Keratinocyte (primary cell): ENCODE results near the gene HSPB1. TPM values are rescaled to one million over a fixed set of nuclear protein-coding genes. Genes with fewer than 3 reads are reported as not detected.

Source experiments
- DNase-seq: peaks from one replicate; pipeline ENCODE4 v3.0.0-alpha.2; 2011; ENCODE audit warnings: low read depth, missing footprints, low spot score
- FAIRE-seq: peaks from 2 replicates; lab custom pipeline; 2011; peaks lifted over from hg19 to GRCh38; lab: Jason Lieb, UNC
- H2AFZ ChIP-seq: 2 replicates; pipeline ENCODE4 v1.6.0; 2012; ENCODE audit warnings: low read length, control low read depth, inconsistent platforms; ENCODE audit not compliant: control insufficient read depth
- H3K27ac ChIP-seq: 2 replicates; pipeline ENCODE4 v1.5.1; 2011; ENCODE audit warnings: low read length; ENCODE audit not compliant: control insufficient read depth, insufficient read depth
- H3K27me3 ChIP-seq: 3 replicates; pipeline ENCODE4 v1.6.0; 2011; ENCODE audit warnings: low read length; ENCODE audit not compliant: control insufficient read depth, insufficient read depth; ENCODE audit errors: extremely low read depth
- H3K36me3 ChIP-seq, 2 experiments: 2 replicates in 1 of 2; 3 replicates in 1 of 2; pipeline ENCODE4 v1.5.1; 2011; ENCODE audit warnings: low read length in 2 of 2, mild to moderate bottlenecking in 1 of 2; ENCODE audit not compliant: control insufficient read depth in 2 of 2, insufficient read depth in 2 of 2; ENCODE audit errors: extremely low read depth in 1 of 2
- H3K4me1 ChIP-seq: 3 replicates; pipeline ENCODE4 v1.5.1; 2011; ENCODE audit warnings: low read length; ENCODE audit not compliant: control insufficient read depth, insufficient read depth; ENCODE audit errors: extremely low read depth
- H3K4me2 ChIP-seq: 3 replicates; pipeline ENCODE4 v1.6.0; 2011; ENCODE audit warnings: low read depth, low read length; ENCODE audit not compliant: control insufficient read depth, insufficient read depth; ENCODE audit errors: extremely low read depth
- H3K4me3 ChIP-seq, 3 experiments: fragments of 200-600 bp in 1 of 3; sonication (generic) in 1 of 3; 2 replicates in 2 of 3; 3 replicates in 1 of 3; pipeline ENCODE4 v1.5.1; 2011 to 2016; ENCODE audit warnings: low read length in 3 of 3, mild to moderate bottlenecking in 3 of 3, control low read depth in 2 of 3, inconsistent platforms in 1 of 3, low read depth in 1 of 3, mixed read lengths in 1 of 3, mixed run types in 1 of 3, moderate library complexity in 1 of 3; ENCODE audit not compliant: control insufficient read depth in 2 of 3, insufficient read depth in 2 of 3; ENCODE audit errors: extremely low read depth in 1 of 3
- H3K79me2 ChIP-seq: 2 replicates; pipeline ENCODE4 v1.6.0; 2012; ENCODE audit warnings: low read length; ENCODE audit not compliant: control insufficient read depth, insufficient read depth
- H3K9ac ChIP-seq: 3 replicates; pipeline ENCODE4 v1.6.0; 2011; ENCODE audit warnings: low read length; ENCODE audit not compliant: control insufficient read depth, insufficient read depth; ENCODE audit errors: extremely low read depth
- H3K9me1 ChIP-seq: 3 replicates; pipeline ENCODE4 v1.6.0; 2011; ENCODE audit warnings: low read length; ENCODE audit not compliant: control insufficient read depth, insufficient read depth; ENCODE audit errors: extremely low read depth
- H3K9me3 ChIP-seq: 2 replicates; pipeline ENCODE4 v1.5.1; 2012; ENCODE audit warnings: low read depth, low read length; ENCODE audit not compliant: control insufficient read depth
- H4K20me1 ChIP-seq: 3 replicates; pipeline ENCODE4 v1.6.0; 2011; ENCODE audit warnings: low read length; ENCODE audit not compliant: control insufficient read depth, insufficient read depth; ENCODE audit errors: extremely low read depth
- EZH2 ChIP-seq: IDR thresholded peaks from one replicate; pipeline ENCODE4 v1.6.1; 2012; ENCODE audit warnings: inconsistent platforms, mild to moderate bottlenecking, low read length, moderate library complexity
- dilution Hi-C: fragments of 300-500 bp; cut with MboI; formaldehyde crosslinking; loops from one replicate; pipeline ENCODE4 v1.7.0; 2020; ENCODE audit warnings: low sequenced_read_pairs; ENCODE audit not compliant: extremely low pct_ligation_motif_present
- polyA plus RNA-seq, 5 experiments: library from polyadenylated mRNA; depleted of rRNA in 3 of 5; stranded (reverse) in 3 of 5; stranded (forward) in 1 of 5; unstranded in 1 of 5; fragments of >200 nt; gene quantifications; 1 replicate in 1 of 5; 2 replicates in 3 of 5; 3 replicates in 1 of 5; pipeline versions ENCODE4 v1.2.1 to v1.2.3, GENCODE V29; 2011 to 2012; ENCODE audit warnings: missing spikeins in 2 of 5, low read depth in 1 of 5, low replicate concordance in 1 of 5
- TF ChIP-seq, protein P1 (sequence below), 3 experiments: IDR thresholded peaks in 1 of 3; conservative IDR thresholded peaks in 1 of 3; optimal IDR thresholded peaks in 1 of 3; 2 replicates in 2 of 3; 3 replicates in 1 of 3; pipeline versions ENCODE3 to v1.5.1; 2011; ENCODE audit warnings: low read length in 3 of 3, mild to moderate bottlenecking in 3 of 3, moderate library complexity in 2 of 3, control low read depth in 1 of 3, inconsistent platforms in 1 of 3; ENCODE audit not compliant: insufficient read depth in 2 of 3; ENCODE audit errors: extremely low read depth in 1 of 3

Gene HSPB1
- polyA plus RNA-seq, 1 donor (not counting 4 experiments of a cell fraction or from before 2014, with no cell fraction given) = 460 TPM

GRCh38 chr7:76330261-76330660, 27.8 kb downstream of the HSPB1 start:
- H3K36me3 ChIP-seq = peaks cover 48 to 60% of the 10 kb centered on the region in 2 experiments
- no peak overlapping the region for H3K4me3 ChIP-seq
- TF ChIP-seq EZH2 = no peak
- TF ChIP-seq, protein P1, sequence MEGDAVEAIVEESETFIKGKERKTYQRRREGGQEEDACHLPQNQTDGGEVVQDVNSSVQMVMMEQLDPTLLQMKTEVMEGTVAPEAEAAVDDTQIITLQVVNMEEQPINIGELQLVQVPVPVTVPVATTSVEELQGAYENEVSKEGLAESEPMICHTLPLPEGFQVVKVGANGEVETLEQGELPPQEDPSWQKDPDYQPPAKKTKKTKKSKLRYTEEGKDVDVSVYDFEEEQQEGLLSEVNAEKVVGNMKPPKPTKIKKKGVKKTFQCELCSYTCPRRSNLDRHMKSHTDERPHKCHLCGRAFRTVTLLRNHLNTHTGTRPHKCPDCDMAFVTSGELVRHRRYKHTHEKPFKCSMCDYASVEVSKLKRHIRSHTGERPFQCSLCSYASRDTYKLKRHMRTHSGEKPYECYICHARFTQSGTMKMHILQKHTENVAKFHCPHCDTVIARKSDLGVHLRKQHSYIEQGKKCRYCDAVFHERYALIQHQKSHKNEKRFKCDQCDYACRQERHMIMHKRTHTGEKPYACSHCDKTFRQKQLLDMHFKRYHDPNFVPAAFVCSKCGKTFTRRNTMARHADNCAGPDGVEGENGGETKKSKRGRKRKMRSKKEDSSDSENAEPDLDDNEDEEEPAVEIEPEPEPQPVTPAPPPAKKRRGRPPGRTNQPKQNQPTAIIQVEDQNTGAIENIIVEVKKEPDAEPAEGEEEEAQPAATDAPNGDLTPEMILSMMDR (optimal IDR thresholded peaks at IDR 0.05 in 1 of 3, IDR thresholded peaks at IDR 0.05 in 1 of 3, conservative IDR thresholded peaks at IDR 0.05 in 1 of 3; ENCODE audit: extremely low read depth in 1 of 3, insufficient read depth in 2 of 3, low read length in 3 of 3) = no peak
- dilution Hi-C loops = no loop called here
- H3K4me2 ChIP-seq = no peak overlapping the region
- H3K9me3 ChIP-seq = no peaks in the 10 kb centered on the region
- H3K27ac ChIP-seq = no peak overlapping the region
- H3K9me1 ChIP-seq = peaks cover 7% of the 10 kb centered on the region
- DNase-seq (no peak), FAIRE-seq (no peak)
- no peak overlapping the region for H3K9ac ChIP-seq
- no peak overlapping the region for H2AFZ ChIP-seq
- peaks cover 69% of the 10 kb centered on the region for H4K20me1 ChIP-seq
- peaks cover 13% of the 10 kb centered on the region for H3K4me1 ChIP-seq
- H3K79me2 ChIP-seq = peaks cover 93% of the 10 kb centered on the region
- no peaks in the 10 kb centered on the region for H3K27me3 ChIP-seq

DNA sequence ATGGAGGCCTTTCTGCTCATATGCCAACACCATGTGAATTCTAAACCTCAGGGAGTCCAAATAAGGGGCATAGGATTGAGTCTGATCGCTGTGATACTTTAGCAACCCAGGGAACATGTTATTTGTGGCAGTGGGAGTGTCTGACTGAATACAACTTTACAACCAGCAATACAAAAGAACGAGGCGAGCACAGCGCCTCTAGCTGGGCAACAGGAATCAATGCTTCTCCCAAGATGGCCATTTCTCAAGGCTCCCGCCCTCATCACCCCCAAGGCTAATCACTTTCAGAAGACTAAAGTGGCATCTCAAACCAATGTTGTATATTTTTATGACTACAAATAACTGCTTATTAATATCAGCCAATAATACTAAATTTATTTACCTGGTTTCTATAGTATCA, 28.2 kb downstream of the HSPB1 start:
- Histone ChIP-seq H3K9me3 (no peaks in the 10 kb centered on the region), H3K4me3 (no peak overlapping the region), H4K20me1 (peaks cover 66% of the 10 kb centered on the region), H2AFZ (no peak overlapping the region), H3K9me1 (peaks cover 7% of the 10 kb centered on the region), H3K27me3 (no peaks in the 10 kb centered on the region), H3K79me2 (peaks cover 94% of the 10 kb centered on the region), H3K27ac (no peak overlapping the region), H3K4me2 (no peak overlapping the region), H3K4me1 (peaks cover 13% of the 10 kb centered on the region), H3K9ac (no peak overlapping the region), H3K36me3 (peaks cover 47 to 56% of the 10 kb centered on the region in 2 experiments)
- TF ChIP-seq, protein P1 (optimal IDR thresholded peaks at IDR 0.05 in 1 of 3, IDR thresholded peaks at IDR 0.05 in 1 of 3, conservative IDR thresholded peaks at IDR 0.05 in 1 of 3; ENCODE audit: extremely low read depth in 1 of 3, insufficient read depth in 2 of 3, low read length in 3 of 3) = peak in 1 of 3 experiments; percentile 11
- no peak for TF ChIP-seq EZH2
- DNase-seq (no peak), FAIRE-seq (no peak)
- dilution Hi-C loops = no loop called here
